SK-N-SH treated with all-trans-retinoic acid at 6 μM for 48 hours (cell line): Measurements from ENCODE around the gene TBX1.

Source experiments
- ARNTL ChIP-seq: fragments of 450-650 bp; formaldehyde crosslinking; IDR thresholded peaks from 2 replicates; pipeline ENCODE4 v1.5.0; 2020; ENCODE audit warnings: low read depth, mild to moderate bottlenecking, moderate library complexity, borderline replicate concordance
- CREB5 ChIP-seq: fragments of 250-450 bp; sonication (Bioruptor Pico); IDR thresholded peaks from 2 replicates; pipeline ENCODE4 v1.5.1; 2020; ENCODE audit warnings: low read depth, mild to moderate bottlenecking, moderate library complexity
- CSDC2 ChIP-seq: fragments of 250-450 bp; sonication (Bioruptor Pico); IDR thresholded peaks from 2 replicates; pipeline ENCODE4 v1.5.0; 2020; ENCODE audit warnings: mild to moderate bottlenecking, moderate library complexity
- ISL1 ChIP-seq: fragments of 250-450 bp; sonication (Bioruptor Pico); IDR thresholded peaks from 2 replicates; pipeline ENCODE4 v2.1.2; 2022; ENCODE audit warnings: mild to moderate bottlenecking, moderate library complexity
- OSR1 ChIP-seq: fragments of 250-450 bp; sonication (Bioruptor Pico); IDR thresholded peaks from 2 replicates; pipeline ENCODE4 v1.8.0; 2022; ENCODE audit warnings: moderate library complexity, mild to moderate bottlenecking, inconsistent platforms
- PATZ1 ChIP-seq: fragments of 250-450 bp; sonication (Bioruptor Pico); IDR thresholded peaks from 2 replicates; pipeline ENCODE4 v1.8.0; 2020; ENCODE audit warnings: mild to moderate bottlenecking, moderate library complexity, borderline replicate concordance
- RARB ChIP-seq: fragments of 250-450 bp; sonication (Bioruptor Pico); IDR thresholded peaks from 2 replicates; pipeline ENCODE4 v1.8.0; 2021; ENCODE audit warnings: mild to moderate bottlenecking, moderate library complexity
- TCF4 ChIP-seq: fragments of 250-450 bp; sonication (Bioruptor Pico); IDR thresholded peaks from 2 replicates; pipeline ENCODE4 v1.8.0; 2021; ENCODE audit warnings: mild to moderate bottlenecking, moderate library complexity, borderline replicate concordance
- TOX ChIP-seq: fragments of 250-450 bp; sonication (Bioruptor Pico); IDR thresholded peaks from 2 replicates; pipeline ENCODE4 v1.8.0; 2021; ENCODE audit warnings: mild to moderate bottlenecking, moderate library complexity, borderline replicate concordance
- TSHZ2 ChIP-seq: fragments of 250-450 bp; sonication (Bioruptor Pico); IDR thresholded peaks from 2 replicates; pipeline ENCODE4 v1.5.0; 2020; ENCODE audit warnings: mild to moderate bottlenecking, moderate library complexity
- ZC3H10 ChIP-seq: fragments of 250-450 bp; sonication (Bioruptor Pico); IDR thresholded peaks from 2 replicates; pipeline ENCODE4 v1.5.1; 2021; ENCODE audit warnings: mild to moderate bottlenecking, moderate library complexity
- ZFP3 ChIP-seq: fragments of 250-450 bp; sonication (Bioruptor Pico); IDR thresholded peaks from 2 replicates; pipeline ENCODE4 v1.5.0; 2020; ENCODE audit warnings: mild to moderate bottlenecking, moderate library complexity
- ZFP30 ChIP-seq: fragments of 450-650 bp; formaldehyde crosslinking; IDR thresholded peaks from 2 replicates; pipeline ENCODE4 v1.5.0; 2022; ENCODE audit warnings: mild to moderate bottlenecking, moderate library complexity
- ZNF70 ChIP-seq: fragments of 450-650 bp; formaldehyde crosslinking; IDR thresholded peaks from 2 replicates; pipeline ENCODE4 v1.5.0; 2020; ENCODE audit warnings: mild to moderate bottlenecking, moderate library complexity

GRCh38 chr22:19751497-19752245, 8.9 kb upstream of the TBX1 start:
- TF ChIP-seq ZNF70 (CRISPR knock-in tag) (no peak), ZFP30 (no peak), PATZ1 (CRISPR knock-in tag) (no peak), TOX (CRISPR knock-in tag) (no peak), ZFP3 (CRISPR knock-in tag) (no peak), OSR1 (CRISPR knock-in tag) (no peak), ISL1 (CRISPR knock-in tag) (no peak), RARB (CRISPR knock-in tag) (no peak), ARNTL (no peak), ZC3H10 (no peak), CREB5 (CRISPR knock-in tag) (no peak), TCF4 (CRISPR knock-in tag) (no peak), TSHZ2 (CRISPR knock-in tag) (no peak), CSDC2 (CRISPR knock-in tag) (no peak)
